H1 (cell line): ENCODE results near the gene NDUFS7. TPM values are rescaled to one million over a fixed set of nuclear protein-coding genes. Genes with fewer than 3 reads are reported as not detected.

Experiments used
- BACH1 ChIP-seq: IDR thresholded peaks from 2 replicates; pipeline ENCODE4 v1.6.1; 2012; ENCODE audit warnings: low read length, improper control_type of control experiment
- CHD1 ChIP-seq: IDR thresholded peaks from 2 replicates; pipeline ENCODE4 v1.6.1; 2012; ENCODE audit warnings: low read depth, low read length, improper control_type of control experiment
- CHD7 ChIP-seq: fragments of 300-600 bp; sonication (generic); IDR thresholded peaks from 2 replicates; pipeline ENCODE4 v1.7.1; 2012; ENCODE audit warnings: low read length, moderate library complexity, mild to moderate bottlenecking, inconsistent platforms; ENCODE audit not compliant: insufficient replicate concordance
- JUN ChIP-seq: IDR thresholded peaks from 2 replicates; pipeline ENCODE4 v1.6.1; 2011; ENCODE audit warnings: low read depth, mild to moderate bottlenecking, improper control_type of control experiment, low read length
- MAX ChIP-seq: IDR thresholded peaks from 2 replicates; pipeline ENCODE4 v1.6.1; 2012; ENCODE audit warnings: inconsistent platforms
- NRF1 ChIP-seq: IDR thresholded peaks from 2 replicates; pipeline ENCODE4 v1.6.1; 2011; ENCODE audit warnings: mild to moderate bottlenecking, low read depth, low read length, improper control_type of control experiment
- SRF ChIP-seq: IDR thresholded peaks from 2 replicates; pipeline ENCODE4 v1.6.1; 2011; ENCODE audit warnings: mild to moderate bottlenecking, low read depth, low read length, moderate library complexity
- TEAD4 ChIP-seq: IDR thresholded peaks from 2 replicates; pipeline ENCODE4 v1.6.1; 2012; ENCODE audit warnings: low read depth, low read length, inconsistent platforms, mixed read lengths
- USF2 ChIP-seq: IDR thresholded peaks from 2 replicates; pipeline ENCODE4 v1.6.1; 2011; ENCODE audit warnings: low read length, improper control_type of control experiment
- polyA plus RNA-seq, 7 experiments: library from polyadenylated mRNA; depleted of rRNA in 3 of 7; stranded (reverse) in 5 of 7; unstranded in 2 of 7; fragments of >200 nt in 5 of 7; fragments of 200-250 nt in 2 of 7; gene quantifications; 1 replicate in 5 of 7; 2 replicates in 1 of 7; 4 replicates in 1 of 7; pipeline versions ENCODE4 v1.2.1 to v1.2.3, GENCODE V29; 2011 to 2013; ENCODE audit warnings: missing spikeins in 2 of 7, mixed read lengths in 2 of 7
- total RNA-seq: library from RNA; stranded (reverse); fragmentation: NEBNext Ultra II Directional; extraction: Animal tissue kit (Norgen Biotek cat#: 25700); gene quantifications from 2 replicates; pipeline ENCODE4 v1.2.1, GENCODE V29; 2021

Gene NDUFS7
- total and polyA plus RNA-seq, 2 of the 8 experiments (the other 6 are each of a cell fraction or from before 2014, with no cell fraction given), result 78.1 to 309 TPM

DNA sequence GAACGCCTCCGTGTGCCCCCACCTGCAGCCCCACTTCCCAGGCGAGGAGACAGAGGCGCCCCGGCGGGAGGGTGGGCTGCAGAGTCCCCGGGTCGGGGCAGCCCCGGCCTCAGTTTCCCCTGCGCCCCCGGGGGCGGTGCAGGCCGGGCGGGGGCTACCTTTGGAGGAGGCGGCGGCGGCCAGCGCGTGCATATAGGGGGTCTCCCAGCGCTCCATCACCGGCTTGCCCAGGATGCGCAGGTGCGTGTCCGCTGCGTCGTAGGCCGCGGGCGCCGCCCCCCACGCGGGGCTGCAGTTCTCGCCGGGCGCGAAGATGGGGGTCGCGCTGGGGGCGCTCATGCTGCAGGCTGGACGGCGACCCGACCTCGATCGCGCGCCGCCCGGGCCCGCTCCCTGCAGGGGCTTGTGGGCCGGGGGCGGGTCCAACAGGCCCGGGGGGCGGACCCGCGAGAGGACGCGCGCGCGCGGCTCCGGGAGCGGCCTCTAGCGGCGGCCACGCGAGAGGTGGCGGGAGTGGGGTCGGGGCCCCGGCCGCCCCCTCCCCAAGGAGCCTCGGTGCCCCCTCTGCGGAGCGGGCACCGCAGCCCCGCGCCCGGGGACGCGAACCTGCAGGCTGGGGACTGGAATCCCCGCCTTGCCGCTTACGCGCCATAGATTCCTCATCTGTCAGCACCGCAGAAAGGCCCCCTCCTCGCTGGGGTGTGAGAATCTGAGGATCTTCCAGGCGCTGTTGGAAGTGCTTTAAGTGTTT lies 17.6 kb downstream of the NDUFS7 start, which contains the start of gene GAMT (continued):
- TF ChIP-seq CHD7 (no peak), MAX (no peak; the same call in 1 of the 2 replicates), SRF (no peak), BACH1 (peak; percentile 75), TEAD4 (no peak), JUN (no peak), CHD1 (no peak), USF2 (no peak), NRF1 (no peak)
